CD4-positive, alpha-beta memory T cell (primary cell): ENCODE data around the gene UNC13B. TPM values are rescaled to one million over a fixed set of nuclear protein-coding genes. Genes with fewer than 3 reads are reported as not detected.

Experiments used
- CTCF ChIA-PET: fragments of 350-600 bp; sonication (Branson Sonifier 250); formaldehyde crosslinking; loops from one replicate; lab custom pipeline; 2021; ENCODE audit warnings: inconsistent platforms; ENCODE audit not compliant: partially characterized antibody; lab: Charles Lee
- POLR2A ChIA-PET: fragments of 350-600 bp; sonication (Branson Sonifier 250); formaldehyde crosslinking; loops from one replicate; lab custom pipeline; 2021; ENCODE audit not compliant: partially characterized antibody; lab: Charles Lee
- DNase-seq, 5 donors: peaks; one replicate each; pipeline versions ENCODE4 v3.0.0 to v3.0.0-alpha.2; 2020 to 2022; ENCODE audit warnings: mixed read lengths in 1 of 5
- H3K27ac ChIP-seq: one replicate; pipeline ENCODE4 v1.7.0; 2013; ENCODE audit warnings: low read depth, low read length
- H3K27me3 ChIP-seq: 2 replicates; pipeline ENCODE4 v1.7.0; 2013; ENCODE audit warnings: mild to moderate bottlenecking, low read length, moderate library complexity; ENCODE audit not compliant: insufficient read depth
- H3K36me3 ChIP-seq: 2 replicates; pipeline ENCODE4 v1.7.0; 2013; ENCODE audit warnings: mild to moderate bottlenecking, low read length, moderate library complexity; ENCODE audit not compliant: insufficient read depth
- H3K4me1 ChIP-seq: 2 replicates; pipeline ENCODE4 v1.7.0; 2013; ENCODE audit warnings: mild to moderate bottlenecking, low read length, moderate library complexity; ENCODE audit not compliant: insufficient read depth
- H3K4me3 ChIP-seq, 2 donors: one replicate each; pipeline ENCODE4 v1.7.0; 2013; ENCODE audit warnings: low read length in 2 of 2, mild to moderate bottlenecking in 1 of 2
- H3K9me3 ChIP-seq, 2 donors: one replicate each; pipeline ENCODE4 v1.7.0; 2013; ENCODE audit warnings: low read length in 2 of 2, control low read depth in 1 of 2; ENCODE audit not compliant: control insufficient read depth in 1 of 2
- H3K27ac Mint-ChIP-seq, 7 donors: one replicate each; pipeline ENCODE4 v1.8.0; 2020 to 2021; ENCODE audit warnings: mixed read lengths in 7 of 7, mild to moderate bottlenecking in 6 of 7, inconsistent platforms in 3 of 7, moderate library complexity in 3 of 7
- H3K27me3 Mint-ChIP-seq, 2 donors: one replicate each; pipeline ENCODE4 v1.8.0; 2020 to 2021; ENCODE audit warnings: mixed read lengths in 2 of 2
- H3K36me3 Mint-ChIP-seq, 2 donors: one replicate each; pipeline ENCODE4 v1.8.0; 2020 to 2021; ENCODE audit warnings: mixed read lengths in 2 of 2, inconsistent platforms in 1 of 2, mild to moderate bottlenecking in 1 of 2
- H3K4me1 Mint-ChIP-seq, 4 donors: one replicate each; pipeline ENCODE4 v1.8.0; 2020 to 2021; ENCODE audit warnings: mixed read lengths in 4 of 4, mild to moderate bottlenecking in 1 of 4
- H3K4me3 Mint-ChIP-seq, 8 donors: one replicate each; pipeline ENCODE4 v1.8.0; 2020 to 2021; ENCODE audit warnings: mixed read lengths in 8 of 8, mild to moderate bottlenecking in 7 of 8, moderate library complexity in 6 of 8, inconsistent platforms in 3 of 8
- H3K9me3 Mint-ChIP-seq, 8 donors: one replicate each; pipeline ENCODE4 v1.8.0; 2020 to 2021; ENCODE audit warnings: mixed read lengths in 8 of 8, mild to moderate bottlenecking in 5 of 8, inconsistent platforms in 3 of 8, moderate library complexity in 1 of 8
- intact Hi-C: fragments of 100-400 bp; cut with micrococcal nuclease; formaldehyde crosslinking; loops from one replicate; pipeline ENCODE4 v1.15.1; 2023
- polyA plus RNA-seq, 2 donors: library from polyadenylated mRNA; unstranded; fragments of 300-500 nt; fragmentation: Illumina TruSeq; gene quantifications; one replicate each; pipeline ENCODE4 v1.2.3, GENCODE V29; 2021
- total RNA-seq, 2 experiments: library from RNA; stranded (reverse); gene quantifications; one replicate each; pipeline ENCODE4 v1.2.3, GENCODE V29; 2021

Gene UNC13B
- total and polyA plus RNA-seq, 4 experiments from 2014 or later, result 0.12 to 1.6 (median 0.60) TPM

DNA sequence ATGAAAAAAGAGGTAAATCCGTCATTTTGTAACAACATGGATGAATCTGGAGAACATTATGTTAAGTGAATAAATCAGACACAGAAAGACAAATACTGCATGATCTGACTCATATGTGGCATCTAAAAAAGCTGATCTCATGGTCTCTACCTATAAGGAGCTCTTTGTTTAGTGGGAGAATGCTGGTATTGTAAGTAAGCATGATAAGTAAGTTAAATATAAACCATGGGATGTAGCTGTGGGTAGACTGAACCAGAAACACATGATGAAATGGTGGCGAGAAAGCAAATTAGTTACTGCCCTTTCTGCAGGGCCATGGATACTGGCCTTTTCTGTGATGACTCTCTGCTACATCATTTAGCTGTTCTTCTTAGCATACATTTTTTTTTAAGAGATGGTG is 261.7 kb downstream of the UNC13B start:
- H3K36me3 ChIP-seq, result no peaks in the 10 kb centered on the region
- Mint-ChIP-seq H3K36me3 (no peaks in the 10 kb centered on the region), H3K27ac (no peak overlapping the region), H3K4me3 (no peak overlapping the region), H3K27me3 (peaks cover 26 to 33% of the 10 kb centered on the region in 2 donors), H3K4me1 (no peaks in the 10 kb centered on the region), H3K9me3 (peaks cover 2 to 10% (median 6%) of the 10 kb centered on the region in 8 donors)
- no peak for DNase-seq
- no peaks in the 10 kb centered on the region for H3K9me3 ChIP-seq
- ChIA-PET POLR2A (no interaction called here), CTCF (no interaction called here)
- H3K27me3 ChIP-seq, result no peaks in the 10 kb centered on the region
- no peak overlapping the region for H3K4me3 ChIP-seq
- no peak overlapping the region for H3K27ac ChIP-seq
- H3K4me1 ChIP-seq, result no peaks in the 10 kb centered on the region
- intact Hi-C loops, result no loop called here

DNA sequence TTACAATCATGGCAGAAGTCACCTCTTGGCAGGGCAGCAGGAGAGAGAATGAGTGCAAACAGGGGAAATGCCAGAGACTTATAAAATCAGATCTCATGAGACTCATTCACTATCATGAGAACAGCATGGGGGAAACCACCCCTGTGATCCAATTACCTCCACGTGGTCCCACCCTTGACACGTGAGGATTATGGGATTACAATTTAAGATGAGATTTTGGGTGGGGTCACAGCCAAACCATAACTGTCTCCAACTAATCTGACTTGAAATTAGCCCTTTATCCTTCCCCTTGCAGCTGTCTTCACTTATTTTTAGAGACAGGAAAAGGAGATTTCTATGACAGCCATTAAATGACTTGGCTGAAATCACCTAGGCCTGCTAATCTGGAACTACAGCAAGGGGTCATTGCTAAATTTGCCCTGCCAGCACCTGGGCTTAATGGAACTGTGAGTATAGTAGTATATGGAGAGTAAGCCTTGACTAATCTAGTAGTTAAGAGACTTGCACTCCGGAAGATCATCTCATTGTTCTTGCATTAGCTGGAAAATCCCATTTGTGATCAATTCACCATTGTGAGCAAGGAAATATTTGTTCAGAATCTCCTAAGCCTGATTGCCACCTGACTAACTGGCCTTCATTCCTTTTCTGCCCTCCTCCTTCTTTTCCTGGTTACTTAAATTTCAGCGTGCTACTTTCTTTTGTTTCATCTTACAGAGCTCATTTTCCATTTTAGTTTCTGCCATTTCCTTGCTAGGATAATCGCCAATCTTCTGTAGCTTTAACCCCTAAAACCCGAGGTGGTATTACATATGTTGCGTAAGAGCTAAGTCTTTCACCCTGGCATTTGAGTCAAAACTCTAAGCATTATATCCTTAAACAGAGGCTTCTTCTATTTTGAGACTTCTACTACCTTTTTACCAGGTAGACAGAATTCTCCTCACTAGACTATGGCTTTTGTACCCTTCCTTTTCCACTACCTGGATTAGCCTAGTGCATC is 262.8 kb downstream of the UNC13B start:
- intact Hi-C loops, result no loop called here
- no peaks in the 10 kb centered on the region for H3K36me3 ChIP-seq
- H3K27ac ChIP-seq, result no peak overlapping the region
- no peaks in the 10 kb centered on the region for H3K27me3 ChIP-seq
- H3K4me3 Mint-ChIP-seq, result no peak overlapping the region
- H3K27ac Mint-ChIP-seq, result no peak overlapping the region
- H3K4me3 ChIP-seq, result no peak overlapping the region
- ChIA-PET POLR2A (no interaction called here), CTCF (no interaction called here)
- no peaks in the 10 kb centered on the region for H3K36me3 Mint-ChIP-seq
- DNase-seq, result no peak
- no peaks in the 10 kb centered on the region for H3K9me3 ChIP-seq
- peaks cover 2 to 18% (median 11%) of the 10 kb centered on the region in 8 donors for H3K9me3 Mint-ChIP-seq
- H3K27me3 Mint-ChIP-seq, result peaks cover 29 to 37% of the 10 kb centered on the region in 2 donors
- no peaks in the 10 kb centered on the region for H3K4me1 Mint-ChIP-seq
- no peaks in the 10 kb centered on the region for H3K4me1 ChIP-seq

DNA sequence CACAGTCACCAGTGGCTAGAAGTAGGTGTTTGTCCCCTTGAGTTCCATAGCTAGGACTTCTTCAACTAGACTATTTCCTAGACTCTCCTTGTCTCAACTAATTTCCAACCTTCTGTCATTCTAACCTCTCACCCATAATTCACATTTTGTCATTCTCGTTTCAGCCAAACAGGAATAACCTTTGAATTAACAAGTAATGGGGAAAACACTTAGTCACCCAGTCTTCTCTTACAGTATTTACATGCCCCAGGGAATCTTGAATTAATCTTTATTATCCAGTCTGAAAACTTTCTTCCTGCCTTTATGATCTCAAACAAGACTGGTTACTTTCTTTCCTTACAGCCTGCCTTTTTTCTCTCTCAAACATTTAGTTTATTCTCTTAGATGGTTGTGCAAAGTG is 264.8 kb downstream of the UNC13B start:
- ChIA-PET CTCF (no interaction called here), POLR2A (no interaction called here)
- intact Hi-C loops, result no loop called here
- Mint-ChIP-seq H3K27ac (no peak overlapping the region), H3K9me3 (peaks cover 2 to 18% (median 12%) of the 10 kb centered on the region in 8 donors), H3K27me3 (peaks cover 29 to 34% of the 10 kb centered on the region in 2 donors), H3K36me3 (no peaks in the 10 kb centered on the region), H3K4me1 (no peaks in the 10 kb centered on the region), H3K4me3 (no peak overlapping the region)
- Histone ChIP-seq H3K4me3 (no peak overlapping the region), H3K27me3 (no peaks in the 10 kb centered on the region), H3K36me3 (no peaks in the 10 kb centered on the region), H3K9me3 (no peaks in the 10 kb centered on the region), H3K4me1 (no peaks in the 10 kb centered on the region), H3K27ac (no peak overlapping the region)
- no peak for DNase-seq

DNA sequence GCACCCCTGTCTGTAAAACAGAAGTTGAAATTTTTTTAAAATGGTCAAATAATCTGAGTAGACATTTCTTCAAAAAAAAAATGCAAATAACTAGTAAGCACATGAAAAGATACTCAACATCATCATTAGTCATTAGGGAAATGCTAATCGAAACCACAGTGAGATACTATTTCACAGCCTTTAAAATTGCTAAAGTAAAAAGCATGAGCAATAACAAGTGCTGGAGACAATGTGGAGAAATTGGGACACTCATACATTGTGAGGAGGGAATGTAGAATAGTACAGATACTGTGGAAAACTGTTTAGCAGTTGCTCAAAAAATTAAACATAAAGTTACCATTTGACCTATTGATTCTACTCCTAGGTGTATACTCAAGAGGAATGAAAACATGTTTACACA is 269.7 kb downstream of the UNC13B start:
- Histone ChIP-seq H3K27me3 (no peaks in the 10 kb centered on the region), H3K36me3 (no peaks in the 10 kb centered on the region), H3K4me1 (no peaks in the 10 kb centered on the region), H3K4me3 (no peak overlapping the region), H3K9me3 (no peaks in the 10 kb centered on the region), H3K27ac (no peak overlapping the region)
- no peak overlapping the region for H3K4me3 Mint-ChIP-seq
- H3K9me3 Mint-ChIP-seq, result peaks cover 2 to 18% (median 12%) of the 10 kb centered on the region in 8 donors
- POLR2A ChIA-PET, result no interaction called here
- CTCF ChIA-PET, result no interaction called here
- no peaks in the 10 kb centered on the region for H3K36me3 Mint-ChIP-seq
- intact Hi-C loops, result no loop called here
- H3K27ac Mint-ChIP-seq, result no peak overlapping the region
- no peak for DNase-seq
- peaks cover 23 to 29% of the 10 kb centered on the region in 2 donors for H3K27me3 Mint-ChIP-seq
- no peaks in the 10 kb centered on the region for H3K4me1 Mint-ChIP-seq

DNA sequence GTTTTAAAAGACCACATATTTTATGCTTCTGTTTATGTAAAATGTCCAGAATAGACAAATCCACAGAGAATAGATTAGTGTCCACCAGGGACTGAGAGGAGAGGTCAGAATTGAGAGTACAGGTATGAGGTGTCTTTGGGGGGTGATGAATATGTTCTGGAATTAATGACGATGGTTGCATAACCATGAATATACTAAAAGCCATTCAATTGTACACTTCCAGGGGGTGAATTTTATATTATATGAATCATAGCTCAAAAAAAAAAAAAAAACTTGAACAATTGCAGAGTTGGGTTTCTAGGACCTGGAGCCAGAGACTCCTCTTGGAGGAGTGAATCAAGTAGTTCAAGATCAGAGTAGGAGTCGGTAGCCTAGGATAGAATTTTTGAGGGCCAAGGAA is 270.3 kb downstream of the UNC13B start:
- H3K27ac Mint-ChIP-seq, result no peak overlapping the region
- no peaks in the 10 kb centered on the region for H3K4me1 Mint-ChIP-seq
- Histone ChIP-seq H3K4me3 (no peak overlapping the region), H3K9me3 (no peaks in the 10 kb centered on the region), H3K36me3 (no peaks in the 10 kb centered on the region), H3K27me3 (no peaks in the 10 kb centered on the region), H3K4me1 (no peaks in the 10 kb centered on the region), H3K27ac (no peak overlapping the region)
- H3K9me3 Mint-ChIP-seq, result peaks cover 2 to 17% (median 12%) of the 10 kb centered on the region in 8 donors
- no peak for DNase-seq
- H3K4me3 Mint-ChIP-seq, result no peak overlapping the region
- intact Hi-C loops, result no loop called here
- CTCF ChIA-PET, result no interaction called here
- peaks cover 18 to 24% of the 10 kb centered on the region in 2 donors for H3K27me3 Mint-ChIP-seq
- POLR2A ChIA-PET, result no interaction called here
- no peaks in the 10 kb centered on the region for H3K36me3 Mint-ChIP-seq

DNA sequence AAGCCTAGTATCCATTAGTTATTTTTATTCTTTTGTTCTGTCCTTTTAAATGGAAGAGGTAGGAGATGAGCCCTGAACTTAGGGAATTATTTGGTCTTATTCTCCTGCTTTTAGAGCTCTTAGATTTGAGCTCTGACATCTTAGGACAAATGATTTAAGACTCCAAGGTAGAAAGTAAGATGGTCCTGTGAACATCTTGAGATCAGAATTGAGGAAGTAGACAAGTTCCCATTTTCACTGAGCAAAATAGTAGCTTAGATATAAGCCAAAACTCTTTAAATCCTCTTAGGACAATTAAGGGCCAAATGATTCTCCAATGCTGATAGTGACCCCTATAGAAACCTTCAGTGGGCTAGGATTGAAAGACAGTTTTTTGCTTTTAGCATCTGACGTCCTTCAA is 275.1 kb downstream of the UNC13B start:
- Histone ChIP-seq H3K9me3 (no peaks in the 10 kb centered on the region), H3K27me3 (no peaks in the 10 kb centered on the region), H3K36me3 (no peaks in the 10 kb centered on the region), H3K27ac (no peak overlapping the region), H3K4me3 (no peak overlapping the region), H3K4me1 (no peaks in the 10 kb centered on the region)
- Mint-ChIP-seq H3K4me1 (no peaks in the 10 kb centered on the region), H3K27ac (no peak overlapping the region), H3K27me3 (peaks cover 2 to 8% of the 10 kb centered on the region in 2 donors), H3K9me3 (no peaks in the 10 kb centered on the region), H3K36me3 (no peaks in the 10 kb centered on the region), H3K4me3 (no peak overlapping the region)
- POLR2A ChIA-PET, result no interaction called here
- DNase-seq, result no peak
- CTCF ChIA-PET, result interaction anchor here (0.7 kb wide), 1 partner anchor 10 kb away, joined by 3 read pairs; no protein-coding TSS in a partner anchor
- intact Hi-C loops, result no loop called here

DNA sequence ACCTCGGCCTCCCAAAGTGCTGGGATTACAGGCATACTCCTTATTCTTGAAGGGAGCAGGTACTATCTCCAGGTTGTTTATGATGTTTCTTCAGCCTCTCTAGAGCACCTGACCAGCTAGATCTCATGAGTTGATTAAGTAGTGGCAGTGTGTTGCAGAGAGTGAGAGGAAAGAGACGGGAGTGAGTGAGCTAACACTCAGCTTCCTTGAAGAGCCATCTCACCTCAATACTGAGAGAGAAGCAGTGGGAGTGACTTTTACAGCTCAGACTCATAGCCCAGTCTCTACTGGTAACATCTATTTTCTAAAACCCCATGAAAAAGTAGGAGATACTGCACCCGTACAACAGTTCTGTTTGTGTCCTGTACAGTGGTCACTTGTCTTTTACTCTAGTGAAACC is 284.2 kb downstream of the UNC13B start:
- H3K27ac Mint-ChIP-seq, result no peak overlapping the region
- no peaks in the 10 kb centered on the region for H3K36me3 ChIP-seq
- peaks cover 29 to 35% of the 10 kb centered on the region in 2 donors for H3K27me3 Mint-ChIP-seq
- intact Hi-C loops, result no loop called here
- H3K9me3 ChIP-seq, result no peaks in the 10 kb centered on the region
- POLR2A ChIA-PET, result no interaction called here
- H3K4me1 Mint-ChIP-seq, result no peaks in the 10 kb centered on the region
- no peaks in the 10 kb centered on the region for H3K4me1 ChIP-seq
- H3K4me3 ChIP-seq, result no peak overlapping the region
- DNase-seq, result no peak
- CTCF ChIA-PET, result no interaction called here
- H3K27ac ChIP-seq, result no peak overlapping the region
- H3K36me3 Mint-ChIP-seq, result no peaks in the 10 kb centered on the region
- H3K9me3 Mint-ChIP-seq, result no peaks in the 10 kb centered on the region
- H3K4me3 Mint-ChIP-seq, result no peak overlapping the region
- peaks cover 18% of the 10 kb centered on the region for H3K27me3 ChIP-seq
